Measurements from ENCODE around the gene SNRPB. TPM values are rescaled to one million over a fixed set of nuclear protein-coding genes. Genes with fewer than 3 reads are reported as not detected.
"Not testable (repeated sequence)": the region's sequence is repeated elsewhere in the genome, so short reads cannot be mapped to it uniquely, and the experiment has no call there.

The SNRPB gene
- polyA plus RNA-seq (ENCODE audit: insufficient read depth in 1 of 5, insufficient read length in 5 of 5, low replicate concordance in 1 of 5) = 100 to 1,000 TPM; 103 to 158 (median 110) TPM
- long read RNA-seq, donor 1, transcript SNRPB-201 (7 exons, 1,154 nt) = major isoform, 90 of 239 reads
- long read RNA-seq, donor 1, transcript SNRPB-202 (7 exons, 1,008 nt) = minor isoform, 31 of 239 reads
- long read RNA-seq, donor 1, partial matches to known transcripts = 116 of 239 reads
- long read RNA-seq, donor 1, other reads (novel, unspliced or antisense) = 0 of 239 reads
- long read RNA-seq, donor 2, transcript SNRPB-202 (7 exons, 1,008 nt) = minor isoform, 25 of 191 reads
- long read RNA-seq, donor 2, transcript SNRPB-201 (7 exons, 1,154 nt) = major isoform, 64 of 191 reads
- long read RNA-seq, donor 2, partial matches to known transcripts = 101 of 191 reads
- long read RNA-seq, donor 2, other reads (novel, unspliced or antisense) = 0 of 191 reads
- long read RNA-seq, donor 3, transcript SNRPB-201 (7 exons, 1,154 nt) = major isoform, 88 of 234 reads
- long read RNA-seq, donor 3, transcript SNRPB-202 (7 exons, 1,008 nt) = minor isoform, 26 of 234 reads
- long read RNA-seq, donor 3, partial matches to known transcripts = 119 of 234 reads
- long read RNA-seq, donor 3, other reads (novel, unspliced or antisense) = 0 of 234 reads
- long read RNA-seq, donor 4, transcript SNRPB-201 (7 exons, 1,154 nt) = major isoform, 40 of 85 reads
- long read RNA-seq, donor 4, transcript SNRPB-202 (7 exons, 1,008 nt) = minor isoform, 12 of 85 reads
- long read RNA-seq, donor 4, partial matches to known transcripts = 33 of 85 reads
- long read RNA-seq, donor 4, other reads (novel, unspliced or antisense) = 0 of 85 reads
- long read RNA-seq, donor 5, transcript SNRPB-201 (7 exons, 1,154 nt) = major isoform, 92 of 326 reads
- long read RNA-seq, donor 5, transcript SNRPB-202 (7 exons, 1,008 nt) = minor isoform, 38 of 326 reads
- long read RNA-seq, donor 5, partial matches to known transcripts = 194 of 326 reads
- long read RNA-seq, donor 5, other reads (novel, unspliced or antisense) = 0 of 326 reads
- long read RNA-seq, donor 6, transcript SNRPB-202 (7 exons, 1,008 nt) = minor isoform, 26 of 238 reads
- long read RNA-seq, donor 6, transcript SNRPB-201 (7 exons, 1,154 nt) = major isoform, 84 of 238 reads
- long read RNA-seq, donor 6, partial matches to known transcripts = 119 of 238 reads
- long read RNA-seq, donor 6, other reads (novel, unspliced or antisense) = 8 of 238 reads
- long read RNA-seq, donor 7, transcript SNRPB-202 (7 exons, 1,008 nt) = minor isoform, 20 of 226 reads
- long read RNA-seq, donor 7, transcript SNRPB-201 (7 exons, 1,154 nt) = major isoform, 50 of 226 reads
- long read RNA-seq, donor 7, partial matches to known transcripts = 154 of 226 reads
- long read RNA-seq, donor 7, other reads (novel, unspliced or antisense) = 0 of 226 reads
- long read RNA-seq, donor 8, transcript SNRPB-201 (7 exons, 1,154 nt) = major isoform, 27 of 91 reads
- long read RNA-seq, donor 8, transcript SNRPB-202 (7 exons, 1,008 nt) = minor isoform, 12 of 91 reads
- long read RNA-seq, donor 8, partial matches to known transcripts = 51 of 91 reads
- long read RNA-seq, donor 8, other reads (novel, unspliced or antisense) = 0 of 91 reads

DNA sequence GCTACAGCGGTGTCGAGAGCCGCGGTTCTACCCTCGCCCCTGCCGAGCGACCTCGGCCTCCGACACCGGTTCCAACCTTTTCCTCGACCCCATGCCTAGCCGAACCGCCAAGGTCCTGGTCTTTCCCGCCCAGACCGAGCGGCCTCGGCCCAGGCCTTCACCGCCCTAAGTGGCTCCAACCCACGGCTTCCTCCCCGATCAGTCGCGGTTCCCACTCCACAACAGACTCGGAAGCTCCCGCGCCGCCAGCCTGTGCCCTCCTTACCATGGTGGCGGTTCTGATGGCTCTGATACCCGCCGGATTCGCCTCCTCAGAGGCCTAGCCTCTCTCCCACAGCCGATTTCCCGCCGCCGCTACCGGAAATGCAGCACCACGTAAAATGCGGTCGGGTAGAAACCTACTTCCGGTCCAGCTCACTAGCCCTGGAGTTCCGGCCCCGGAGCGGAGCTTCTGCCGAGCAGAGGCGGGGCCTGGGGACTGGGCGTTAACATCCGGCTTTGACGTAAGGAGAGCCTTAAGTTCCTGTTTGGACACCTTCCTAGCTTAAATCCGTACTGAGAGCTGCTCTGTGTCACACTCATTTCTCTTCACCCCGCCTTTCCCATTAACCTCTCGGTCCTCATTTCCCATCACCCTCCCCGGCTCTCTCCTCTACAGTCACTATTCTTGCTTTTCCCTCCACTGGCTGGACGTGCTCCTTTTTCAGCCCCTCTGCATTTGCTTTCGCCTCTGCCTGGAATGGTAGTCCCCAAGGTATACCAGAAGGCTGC, at the start of gene SNRPB:
SNRPB (minus strand) TSS at position 367 of the 771 bp plus-strand sequence; CDS start at position 268, 99 bp downstream.
- DNase-seq = peak; percentile 96 to 98

DNA sequence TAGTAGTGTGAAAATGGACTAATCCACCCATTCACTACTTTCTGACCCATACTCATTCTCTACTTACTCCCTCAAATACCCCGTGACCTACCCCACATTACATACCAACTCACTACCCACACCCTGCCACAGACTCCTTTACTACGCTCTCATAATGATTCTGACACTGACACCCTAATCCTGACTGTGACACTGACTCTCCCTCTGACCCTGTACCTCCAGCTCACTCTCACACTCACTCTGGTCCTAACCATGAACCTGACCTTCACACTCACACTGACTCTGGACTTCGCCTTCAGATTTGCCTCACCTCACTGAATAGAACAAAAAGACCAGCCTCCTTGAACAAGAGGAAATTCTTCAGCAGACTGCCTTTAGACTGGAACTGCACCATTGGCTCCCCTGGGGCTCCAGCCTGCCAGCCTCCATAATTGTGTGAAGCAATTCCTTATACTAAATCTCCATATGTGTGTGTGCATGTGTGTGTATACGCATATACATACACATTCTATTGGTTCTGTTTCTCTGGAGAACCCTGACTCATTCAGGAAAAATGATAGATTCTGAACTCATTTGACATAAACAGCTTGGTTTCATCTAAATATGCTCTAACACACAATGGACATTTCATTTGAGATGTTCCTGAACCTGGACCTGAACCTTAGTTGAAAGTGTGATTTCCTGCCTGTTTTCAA, 48.7 kb upstream of the SNRPB start:
- DNase-seq = no peak

DNA sequence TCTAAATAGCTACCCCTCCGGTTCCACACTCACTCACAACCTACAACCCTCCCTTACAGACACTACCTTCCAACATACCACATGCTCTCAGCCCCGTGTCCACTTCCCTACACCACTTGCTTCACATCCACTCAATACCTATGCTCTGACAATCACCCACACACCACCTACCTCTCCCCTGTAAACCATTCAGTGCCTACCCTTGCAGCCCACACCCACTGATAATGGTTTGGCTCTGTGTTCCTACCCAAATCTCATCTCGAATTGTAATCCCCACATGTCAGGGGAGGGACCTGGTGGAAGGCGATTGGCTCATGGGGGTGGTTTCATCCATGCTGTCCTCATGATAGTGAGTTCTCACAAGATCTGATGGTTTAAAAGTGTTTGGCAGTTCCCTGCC, 48.0 kb upstream of the SNRPB start:
- DNase-seq = no peak

DNA sequence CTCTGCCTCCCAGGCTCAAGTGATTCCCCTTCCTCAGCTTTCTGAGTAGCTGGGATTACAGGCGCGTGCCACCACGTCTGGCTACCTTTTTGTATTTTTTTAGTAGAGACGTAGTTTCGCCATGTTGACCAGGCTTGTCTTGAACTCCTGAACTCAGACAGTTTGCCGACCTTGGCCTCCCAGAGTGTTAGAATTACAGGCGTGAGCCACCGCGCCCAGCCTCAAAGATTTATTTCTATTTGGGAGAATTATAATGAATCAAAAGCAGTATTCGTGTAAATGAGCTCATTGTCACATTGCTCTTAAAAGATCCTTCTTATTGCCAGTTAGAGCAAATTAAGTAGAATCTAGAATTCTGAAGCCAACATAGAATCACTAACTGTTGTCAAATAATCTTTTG, 47.5 kb upstream of the SNRPB start:
- DNase-seq = no peak

DNA sequence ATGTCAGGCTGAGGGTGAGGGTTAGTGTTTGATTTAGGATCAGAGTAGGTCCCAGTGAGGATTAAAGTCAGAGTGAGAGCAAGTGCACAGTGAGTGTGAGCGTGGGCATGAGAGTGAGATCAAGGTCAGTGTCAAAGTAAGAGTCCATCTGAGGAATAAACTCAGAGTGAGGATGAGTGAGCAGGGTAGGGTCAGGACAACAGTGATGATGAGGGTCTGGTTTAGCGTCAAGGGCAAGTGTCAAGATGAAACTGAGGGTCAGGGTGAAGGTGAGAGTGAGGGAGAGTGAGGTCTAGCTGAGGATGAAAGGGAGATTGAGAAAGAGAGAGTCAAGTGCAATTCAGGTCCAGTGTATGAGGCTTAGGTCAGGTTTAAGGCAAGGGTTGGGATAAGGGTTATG, 45.8 kb upstream of the SNRPB start:
- DNase-seq = no peak

DNA sequence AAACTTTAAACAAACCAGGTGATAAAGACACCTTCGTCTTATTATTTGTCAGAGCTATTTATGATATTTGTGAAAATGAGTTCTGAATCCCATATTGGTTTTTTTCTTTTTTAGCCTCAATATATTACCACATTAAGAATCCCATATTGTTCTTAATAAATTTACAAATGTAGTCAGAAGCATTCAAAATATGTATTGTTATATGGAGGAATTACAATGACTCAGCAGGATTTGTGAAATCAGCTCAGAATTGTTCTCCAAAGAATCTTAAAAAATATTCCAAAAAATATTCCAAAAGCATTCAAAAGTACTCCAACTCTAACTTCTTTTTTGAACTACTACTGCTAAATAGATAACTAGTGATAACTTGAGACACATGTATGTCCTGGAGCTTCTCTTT, 44.6 kb upstream of the SNRPB start:
- no peak for DNase-seq

DNA sequence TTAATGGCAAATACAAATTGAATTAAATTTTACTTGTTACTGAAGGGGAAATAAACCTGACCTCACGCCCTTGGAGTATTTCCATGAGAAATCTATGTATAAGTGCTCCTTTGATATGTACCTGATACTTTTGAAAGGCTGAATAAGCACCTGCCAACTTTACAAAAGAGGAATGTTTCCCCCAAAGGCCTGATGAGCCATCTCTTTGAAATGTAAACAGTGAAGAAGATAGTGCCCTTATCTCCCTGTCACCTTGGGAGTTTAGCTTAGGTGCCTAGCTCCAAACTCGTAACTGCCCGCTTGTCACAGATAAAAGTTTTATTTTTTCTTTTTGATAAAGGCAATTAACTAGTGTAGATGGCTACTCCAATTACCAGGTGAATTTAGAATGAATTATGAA, 39.2 kb upstream of the SNRPB start:
- no peak for DNase-seq

DNA sequence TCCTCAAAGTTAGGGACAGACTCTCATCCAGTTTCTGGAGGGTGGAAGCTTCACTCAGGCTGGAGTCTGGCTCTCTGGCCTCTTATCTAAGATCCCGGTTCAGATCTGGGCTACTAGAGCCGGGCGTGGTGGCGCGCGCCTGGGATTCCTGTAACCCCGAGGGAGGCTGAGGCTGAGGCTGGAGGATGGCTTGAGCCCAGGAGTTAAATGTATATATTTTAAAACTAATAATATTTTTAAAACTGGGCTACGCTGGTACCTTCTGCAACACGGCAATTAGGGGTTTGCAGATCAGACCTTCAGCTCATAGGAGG, 38.8 kb upstream of the SNRPB start:
- DNase-seq = no peak

DNA sequence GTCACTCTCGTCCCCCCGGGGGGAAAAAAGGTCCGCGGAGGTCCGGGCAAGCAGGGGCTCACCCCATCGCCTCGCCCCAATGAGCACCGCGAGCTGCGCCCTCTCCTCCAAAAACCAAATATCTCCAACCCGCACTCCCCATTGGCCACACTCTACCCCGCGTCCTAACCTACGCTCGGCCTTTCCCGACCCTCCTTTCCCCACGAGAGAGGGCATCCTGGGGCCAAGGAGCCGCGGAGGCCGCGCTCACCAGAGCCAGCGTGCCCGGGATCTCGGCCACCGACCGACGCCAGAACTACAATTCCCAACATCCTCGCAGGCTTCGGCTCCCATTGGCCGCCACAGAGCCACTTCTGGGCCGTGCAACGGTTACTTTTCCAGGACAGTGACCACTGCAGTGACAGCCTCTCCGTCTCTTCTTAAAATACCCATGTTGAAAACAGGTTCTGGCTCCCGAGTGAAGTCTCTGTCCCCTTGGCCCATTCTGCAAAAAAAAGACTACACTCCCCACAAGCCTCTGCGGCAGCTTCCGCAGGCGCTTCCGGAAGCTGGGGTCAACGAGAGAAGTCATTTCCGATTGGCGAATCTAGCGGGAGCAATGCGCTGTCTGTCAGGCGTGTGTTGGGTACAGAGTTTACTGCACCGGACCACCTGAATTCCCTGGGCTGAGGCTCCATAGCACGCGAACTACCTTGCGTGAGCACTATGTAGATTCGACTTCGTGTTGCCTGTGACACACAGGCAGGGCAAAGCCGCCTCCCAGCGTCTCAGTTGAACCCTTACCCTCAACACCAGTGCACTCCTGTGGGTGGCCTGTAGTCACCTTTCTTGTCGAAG, 38.3 kb upstream of the SNRPB start, which contains the start of gene ZNF343:
ZNF343 (minus strand) TSS at position 285 of the 837 bp plus-strand sequence. CDS start 15,020 bp downstream, outside the sequence.
- DNase-seq = peak; percentile 83 to 85

DNA sequence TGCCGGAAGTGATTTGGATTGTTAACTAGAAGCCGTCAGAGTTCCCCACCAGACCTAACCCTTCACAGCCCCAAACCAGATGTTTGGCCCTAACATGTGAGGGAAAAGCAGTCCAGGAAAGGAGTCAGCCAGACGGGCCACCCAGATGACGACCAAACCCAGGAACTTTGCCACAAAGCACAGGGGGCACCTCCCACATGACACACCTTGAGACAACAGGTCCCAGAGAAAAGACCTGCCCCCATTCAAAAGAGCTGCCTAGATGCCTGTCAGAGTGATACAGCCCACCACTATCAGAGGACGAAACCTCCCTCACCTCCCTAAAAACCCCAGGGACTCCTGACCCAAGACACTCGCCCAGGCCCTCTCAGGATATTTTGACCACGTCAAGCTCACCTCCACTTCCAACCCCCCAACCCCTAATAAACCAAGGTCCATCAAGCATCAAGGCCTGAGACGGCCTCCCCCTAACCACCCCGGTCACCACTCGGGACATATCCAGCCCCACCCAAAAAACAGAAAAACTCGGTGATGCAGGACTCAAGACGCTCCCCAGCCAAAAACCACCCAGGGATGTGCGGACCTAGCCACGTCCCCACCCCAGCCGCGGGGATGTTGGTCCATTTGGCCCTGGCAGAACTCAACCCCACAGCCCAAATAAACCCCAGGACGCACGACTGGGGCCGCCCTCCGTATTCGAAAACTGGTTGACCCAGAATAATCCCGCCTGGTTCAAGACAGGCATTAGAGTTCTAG, 37.5 kb upstream of the SNRPB start:
- no peak for DNase-seq

DNA sequence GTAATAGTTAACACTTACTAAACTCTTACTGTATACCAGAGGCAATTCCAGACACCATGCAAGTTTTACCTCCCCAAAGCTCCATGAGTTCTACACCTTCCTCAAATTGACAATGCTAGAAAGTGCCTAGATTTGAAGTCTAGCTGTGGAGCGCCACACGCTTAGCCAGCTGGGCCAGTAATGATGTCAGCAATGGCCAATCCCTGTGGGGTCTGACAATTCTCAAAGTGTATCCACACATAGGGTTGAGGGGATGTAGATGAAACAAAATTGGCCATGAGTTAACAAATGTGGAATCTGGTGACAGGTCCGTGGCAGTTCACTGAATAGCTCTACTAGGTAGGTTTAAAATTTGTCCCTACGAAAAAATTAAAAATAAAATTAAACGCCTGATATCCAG, 36.9 kb upstream of the SNRPB start:
- DNase-seq = no peak

DNA sequence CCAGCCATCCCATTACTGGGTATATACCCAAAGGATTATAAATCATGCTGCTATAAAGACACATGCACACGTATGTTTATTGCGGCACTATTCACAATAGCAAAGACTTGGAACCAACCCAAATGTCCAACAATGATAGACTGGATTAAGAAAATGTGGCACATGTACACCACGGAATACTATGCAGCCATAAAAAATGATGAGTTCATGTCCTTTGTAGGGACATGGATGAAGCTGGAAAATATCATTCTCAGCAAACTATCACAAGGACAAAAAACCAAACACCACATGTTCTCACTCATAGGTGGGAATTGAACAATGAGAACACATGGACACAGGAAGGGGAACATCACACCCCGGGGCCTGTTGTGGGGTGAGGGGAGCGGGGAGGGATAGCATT, 35.8 kb upstream of the SNRPB start:
- DNase-seq = not testable (repeated sequence)

DNA sequence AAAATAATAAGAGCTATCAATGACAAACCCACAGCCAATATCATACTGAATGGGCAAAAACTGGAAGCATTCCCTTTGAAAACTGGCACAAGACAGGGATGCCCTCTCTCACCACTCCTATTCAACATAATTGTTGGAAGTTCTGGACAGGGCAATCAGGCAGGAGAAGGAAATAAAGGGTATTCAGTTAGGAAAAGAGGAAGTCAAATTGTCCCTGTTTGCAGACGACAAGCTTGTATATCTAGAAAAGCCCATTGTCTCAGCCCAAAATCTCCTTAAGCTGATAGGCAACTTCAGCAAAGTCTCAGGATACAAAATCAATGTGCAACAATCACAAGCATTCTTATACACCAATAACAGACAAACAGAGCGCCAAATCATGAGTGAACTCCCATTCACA, 34.2 kb upstream of the SNRPB start:
- DNase-seq = not testable (repeated sequence)

DNA sequence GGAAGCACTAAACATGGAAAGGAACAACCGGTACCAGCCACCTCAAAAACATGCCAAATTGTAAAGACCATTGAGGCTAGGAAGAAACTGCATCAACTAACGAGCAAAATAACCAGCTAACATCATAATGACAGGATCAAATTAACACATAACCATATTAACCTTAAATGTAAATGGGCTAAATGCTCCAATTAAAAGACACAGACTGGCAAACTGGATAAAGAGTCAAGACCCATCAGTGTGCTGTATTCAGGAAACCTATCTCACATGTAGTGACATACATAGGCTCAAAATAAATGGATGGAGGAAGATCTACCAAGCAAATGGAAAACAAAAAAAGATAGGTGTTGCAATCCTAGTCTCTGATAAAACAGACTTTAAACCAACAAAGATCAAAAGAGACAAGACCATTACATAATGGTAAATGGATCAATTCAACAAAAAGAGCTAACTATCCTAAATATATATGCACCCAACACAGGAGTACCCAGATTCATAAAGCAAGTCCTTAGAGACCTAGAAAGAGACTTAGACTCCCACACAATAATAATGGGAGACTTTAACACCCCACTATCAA, 32.3 kb upstream of the SNRPB start:
- not testable (repeated sequence) for DNase-seq

DNA sequence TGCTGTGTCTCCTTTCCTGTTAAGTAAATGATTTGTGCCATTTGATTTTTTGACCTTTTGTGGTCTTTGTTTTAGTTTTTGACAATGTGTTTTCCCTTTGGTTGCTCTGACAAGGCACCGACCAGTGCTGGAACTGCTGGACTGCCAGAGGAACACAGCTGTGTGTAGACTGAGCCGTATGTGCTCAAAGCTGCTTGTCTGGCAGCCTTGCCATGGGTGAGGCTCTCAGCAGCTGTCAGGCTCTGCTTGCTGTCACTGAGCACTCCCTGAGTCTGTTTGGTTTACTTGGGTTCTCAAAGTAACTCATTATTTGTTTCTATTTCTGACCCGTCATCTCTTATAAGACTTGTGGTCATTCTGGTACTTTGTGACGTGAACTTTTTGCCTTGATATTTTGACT, 15.1 kb upstream of the SNRPB start:
- DNase-seq = no peak

DNA sequence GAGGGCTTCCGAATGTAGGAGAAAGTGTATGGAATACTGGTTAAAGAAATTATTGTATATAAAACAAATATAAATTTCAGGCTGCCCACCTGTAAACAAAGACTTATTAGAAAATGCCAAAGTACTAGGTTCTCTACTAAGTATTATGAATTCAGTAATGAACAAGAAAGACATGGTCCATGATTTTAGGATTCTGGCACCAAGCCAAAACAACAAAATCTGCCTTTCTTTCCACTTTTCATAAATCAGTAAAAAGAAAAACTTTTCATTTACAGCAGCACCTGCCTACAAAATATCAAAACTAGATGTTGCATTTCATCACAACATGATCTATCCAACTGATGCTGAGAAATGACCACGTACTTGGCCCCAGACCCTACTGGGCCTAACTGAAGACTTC, 14.5 kb upstream of the SNRPB start:
- no peak for DNase-seq

DNA sequence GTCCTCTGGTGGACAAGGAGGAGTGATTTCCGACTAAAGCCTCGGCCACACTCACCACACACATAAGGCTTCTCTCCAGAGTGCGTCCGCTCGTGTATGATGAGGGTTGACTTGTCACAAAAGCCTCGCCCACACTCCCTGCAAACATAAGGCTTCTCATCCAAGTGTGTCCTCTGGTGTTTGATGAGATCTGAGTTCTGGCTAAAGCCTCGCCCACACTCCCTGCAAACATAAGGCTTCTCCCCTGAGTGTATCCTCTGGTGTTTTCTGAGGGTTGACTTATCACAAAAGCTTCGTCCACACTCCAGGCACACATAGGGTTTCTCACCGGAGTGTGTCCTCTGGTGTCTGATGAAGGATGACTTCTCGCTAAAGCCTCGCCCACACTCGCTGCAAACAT, 12.9 kb upstream of the SNRPB start:
- DNase-seq = no peak

DNA sequence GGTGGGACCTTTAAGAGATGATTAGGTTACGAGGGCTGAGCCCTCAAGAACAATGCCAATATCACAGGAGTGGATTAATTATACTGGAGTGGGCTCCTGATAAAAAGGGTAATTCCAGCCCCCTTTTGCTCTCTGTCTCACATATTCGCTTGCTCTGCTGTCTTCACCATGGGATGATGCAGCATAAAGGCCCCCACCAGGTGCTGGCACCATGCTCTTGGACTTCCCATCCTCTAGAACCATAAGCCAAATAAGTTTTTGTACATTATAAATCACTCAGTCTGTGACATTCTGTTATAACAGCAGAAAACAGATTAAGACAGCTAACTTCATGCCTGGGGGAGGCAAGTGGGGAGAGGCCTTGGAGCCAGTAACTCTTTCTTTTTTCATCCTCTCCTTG, 9.8 kb upstream of the SNRPB start:
- no peak for DNase-seq

Measured in right lung (tissue), 10 donors.